Activated CD4-positive, alpha-beta memory T cell treated with anti-CD3 and anti-CD28 coated beads, Interleukin-2, amount 10 ng/mL, durations not matched to agents 7 days and 5 days (primary cell): ENCODE measurements around the gene SMYD4. TPM values are rescaled to one million over a fixed set of nuclear protein-coding genes. Genes with fewer than 3 reads are reported as not detected.
A peak's percentile ranks its signal among the peaks of the same experiment; 100 is the strongest.

Experiments used
- CTCF ChIA-PET: fragments of 350-600 bp; sonication (Branson Sonifier 250); formaldehyde crosslinking; loops from one replicate; lab custom pipeline; 2021; ENCODE audit warnings: antibody characterized with exemption, inconsistent platforms; lab: Charles Lee
- POLR2A ChIA-PET: fragments of 350-600 bp; sonication (Branson Sonifier 250); formaldehyde crosslinking; loops from one replicate; lab custom pipeline; 2021; ENCODE audit warnings: antibody characterized with exemption; lab: Charles Lee
- DNase-seq: peaks from one replicate; pipeline ENCODE4 v3.0.0-alpha.2; 2020
- H3K27ac Mint-ChIP-seq: one replicate; pipeline ENCODE4 v1.8.0; 2021; ENCODE audit warnings: mild to moderate bottlenecking, mixed read lengths
- H3K27me3 Mint-ChIP-seq: one replicate; pipeline ENCODE4 v1.8.0; 2021; ENCODE audit warnings: mixed read lengths
- H3K36me3 Mint-ChIP-seq: one replicate; pipeline ENCODE4 v1.8.0; 2021; ENCODE audit warnings: low read depth, mixed read lengths
- H3K4me1 Mint-ChIP-seq: one replicate; pipeline ENCODE4 v1.8.0; 2021; ENCODE audit warnings: mixed read lengths
- H3K4me3 Mint-ChIP-seq: one replicate; pipeline ENCODE4 v1.8.0; 2021; ENCODE audit warnings: mild to moderate bottlenecking, mixed read lengths
- H3K9me3 Mint-ChIP-seq: one replicate; pipeline ENCODE4 v1.8.0; 2021; ENCODE audit warnings: mixed read lengths
- total RNA-seq, 2 experiments: library from RNA; stranded (reverse); gene quantifications; one replicate each; pipeline ENCODE4 v1.2.3, GENCODE V29; 2021

Gene SMYD4
- total RNA-seq, 2 experiments from 2014 or later, result 27.4 to 29.3 TPM

- no peak overlapping the region for H3K4me3 Mint-ChIP-seq
- H3K27me3 Mint-ChIP-seq, result no peaks in the 10 kb centered on the region
- CTCF ChIA-PET, result no interaction called here
- H3K36me3 Mint-ChIP-seq, result peaks cover 20% of the 10 kb centered on the region
- H3K27ac Mint-ChIP-seq, result no peak overlapping the region
- peaks cover 13% of the 10 kb centered on the region for H3K4me1 Mint-ChIP-seq
- POLR2A ChIA-PET, result interaction anchor here (1.0 to 3.1 kb wide), 2 partner anchors 14 to 98 kb away, joined by 3 to 11 read pairs; partner anchors contain the start of genes RPA1 and SMYD4
- no peaks in the 10 kb centered on the region for H3K9me3 Mint-ChIP-seq
- DNase-seq, result no peak
Measured at GRCh38 chr17:1731194-1731506, 98.6 kb downstream of the SMYD4 start.

- Mint-ChIP-seq H3K27ac (no peak overlapping the region), H3K9me3 (no peaks in the 10 kb centered on the region), H3K36me3 (peaks cover 20% of the 10 kb centered on the region), H3K4me3 (no peak overlapping the region), H3K27me3 (no peaks in the 10 kb centered on the region), H3K4me1 (peaks cover 16% of the 10 kb centered on the region)
- ChIA-PET POLR2A (interaction anchor here (2.6 kb wide), 1 partner anchor 14 kb away, joined by 11 read pairs; no protein-coding TSS in a partner anchor), CTCF (no interaction called here)
- no peak for DNase-seq
Measured at GRCh38 chr17:1730326-1731193, 99.1 kb downstream of the SMYD4 start.

GRCh38 chr17:1729966-1730325 is 99.8 kb downstream of the SMYD4 start:
- H3K4me3 Mint-ChIP-seq, result no peak overlapping the region
- ChIA-PET POLR2A (interaction anchor here (2.6 kb wide), 1 partner anchor 13 kb away, joined by 11 read pairs; no protein-coding TSS in a partner anchor), CTCF (interaction anchor here (0.7 kb wide), 1 partner anchor 94 kb away, joined by 3 read pairs; no protein-coding TSS in a partner anchor)
- peak overlapping the region; percentile 44 for H3K27ac Mint-ChIP-seq
- H3K27me3 Mint-ChIP-seq, result no peaks in the 10 kb centered on the region
- peaks cover 21% of the 10 kb centered on the region for H3K4me1 Mint-ChIP-seq
- no peak for DNase-seq
- peaks cover 20% of the 10 kb centered on the region for H3K36me3 Mint-ChIP-seq
- no peaks in the 10 kb centered on the region for H3K9me3 Mint-ChIP-seq

Other genes starting within 250 kb of the SMYD4 start
- under 1 TPM; 0.73 to 0.85 TPM for gene SLC43A2, start 201.1 kb downstream of the SMYD4 start, total RNA-seq
- gene SCARF1, start 184.2 kb downstream of the SMYD4 start, total RNA-seq, result 1 to 10 TPM; 2.8 to 3.2 TPM
- 1 to 10 TPM; 7.5 to 8.7 TPM for gene RILP, start 180.0 kb downstream of the SMYD4 start, total RNA-seq
- gene PRPF8, start 145.0 kb downstream of the SMYD4 start, total RNA-seq, result 100 to 1,000 TPM; 264 to 267 TPM
- under 1 TPM; 0.65 to 0.75 TPM for gene TLCD2, start 119.5 kb downstream of the SMYD4 start, total RNA-seq
- gene WDR81, start 105.2 kb downstream of the SMYD4 start, total RNA-seq, result 10 to 100 TPM; 33.3 to 35.1 TPM
- gene SERPINF2, start 87.0 kb downstream of the SMYD4 start, total RNA-seq, result under 1 TPM; 0.23 to 0.55 TPM
- gene SERPINF1, start 67.8 kb downstream of the SMYD4 start, total RNA-seq, result not detected
- 100 to 1,000 TPM; 176 to 186 TPM for gene RPA1, start 103 bp upstream of the SMYD4 start, total RNA-seq
- under 1 TPM; 0.33 to 0.35 TPM for gene RTN4RL1, start 195.4 kb upstream of the SMYD4 start, total RNA-seq
- gene DPH1, start 200.3 kb upstream of the SMYD4 start, total RNA-seq, result 10 to 100 TPM; 28.4 to 28.8 TPM
- gene OVCA2, start 212.1 kb upstream of the SMYD4 start, total RNA-seq, result 10 to 100 TPM; 43.2 to 45.4 TPM
- gene HIC1, start 225.2 kb upstream of the SMYD4 start, total RNA-seq, result 10 to 100 TPM; 38.3 to 39.8 TPM